Loucy (cell line): ENCODE data around the gene DOCK10.

ENCODE experiments used
- H2AFZ ChIP-seq: fragments of 200-600 bp; sonication (generic); 2 replicates; pipeline ENCODE4 v1.6.0; 2016; ENCODE audit warnings: antibody characterized with exemption, mild to moderate bottlenecking, low read length, moderate library complexity
- H3F3A ChIP-seq: fragments of 200-600 bp; 2 replicates; pipeline ENCODE4 v1.6.0; 2016; ENCODE audit warnings: antibody characterized with exemption, low read depth, mild to moderate bottlenecking
- H3K27me3 ChIP-seq: fragments of 200-600 bp; sonication (generic); 2 replicates; pipeline ENCODE4 v1.6.1; 2014; ENCODE audit warnings: low read length, mild to moderate bottlenecking; ENCODE audit not compliant: insufficient read depth, poor library complexity, severe bottlenecking
- H3K36me3 ChIP-seq: fragments of 200-600 bp; sonication (generic); 2 replicates; pipeline ENCODE4 v1.6.1; 2016; ENCODE audit warnings: low read length; ENCODE audit not compliant: insufficient read depth
- H3K4me1 ChIP-seq: fragments of 200-600 bp; sonication (generic); 2 replicates; pipeline ENCODE4 v1.5.1; 2014; ENCODE audit warnings: low read length, mild to moderate bottlenecking; ENCODE audit not compliant: insufficient read depth, poor library complexity, severe bottlenecking
- H3K4me2 ChIP-seq: fragments of 200-600 bp; sonication (generic); 2 replicates; pipeline ENCODE4 v1.6.0; 2014; ENCODE audit warnings: antibody characterized with exemption, low read length, low read depth, mild to moderate bottlenecking; ENCODE audit not compliant: poor library complexity, severe bottlenecking
- H3K4me3 ChIP-seq: fragments of 200-600 bp; sonication (generic); 2 replicates; pipeline ENCODE4 v1.5.1; 2014; ENCODE audit warnings: low read length, mild to moderate bottlenecking, mixed read lengths; ENCODE audit not compliant: poor library complexity, severe bottlenecking
- H3K79me2 ChIP-seq: fragments of 200-600 bp; sonication (generic); 2 replicates; pipeline ENCODE4 v1.6.1; 2014; ENCODE audit warnings: low read length; ENCODE audit not compliant: insufficient read depth
- H3K9ac ChIP-seq: fragments of 200-600 bp; sonication (generic); 2 replicates; pipeline ENCODE4 v1.6.0; 2014; ENCODE audit warnings: mild to moderate bottlenecking, low read depth, low read length, moderate library complexity; ENCODE audit not compliant: poor library complexity, severe bottlenecking
- H3K9me2 ChIP-seq: fragments of 200-600 bp; sonication (generic); replicated peaks from 2 replicates; pipeline ENCODE4 v1.6.1; 2016; ENCODE audit warnings: low read depth, low read length, mixed read lengths
- H3K9me3 ChIP-seq: fragments of 200-600 bp; sonication (generic); 2 replicates; pipeline ENCODE4 v1.6.1; 2014; ENCODE audit warnings: mild to moderate bottlenecking, antibody characterized with exemption, low read length, low read depth; ENCODE audit not compliant: insufficient read depth
- H4K20me1 ChIP-seq: fragments of 200-600 bp; sonication (generic); 2 replicates; pipeline ENCODE4 v1.6.0; 2014; ENCODE audit warnings: antibody characterized with exemption, low read length, mild to moderate bottlenecking; ENCODE audit not compliant: insufficient read depth, poor library complexity, severe bottlenecking
- CTCF ChIP-seq: fragments of 200-600 bp; sonication (generic); conservative IDR thresholded peaks from 2 replicates; pipeline ENCODE4 v1.5.1; 2014; ENCODE audit warnings: mild to moderate bottlenecking, antibody characterized with exemption, low read length
- EZH2phosphoT487 ChIP-seq: fragments of 200-600 bp; IDR thresholded peaks from 2 replicates; pipeline ENCODE4 v1.6.1; 2018; ENCODE audit warnings: antibody characterized with exemption, mild to moderate bottlenecking, moderate library complexity, borderline replicate concordance

DOCK10 gene

GRCh38 chr2:224813578-224813977 is 228.7 kb downstream of the DOCK10 start:
- H3K9me2 ChIP-seq: no peaks in the 10 kb centered on the region
- H2AFZ ChIP-seq: no peak overlapping the region
- no peaks in the 10 kb centered on the region for H3K9me3 ChIP-seq
- H3K4me2 ChIP-seq: no peak overlapping the region
- H3K36me3 ChIP-seq: peaks cover 23% of the 10 kb centered on the region; the same call in 1 of the 2 replicates
- no peak for TF ChIP-seq CTCF
- no peak for TF ChIP-seq EZH2phosphoT487
- no peaks in the 10 kb centered on the region for H4K20me1 ChIP-seq
- no peaks in the 10 kb centered on the region for H3K27me3 ChIP-seq
- no peak overlapping the region for H3K9ac ChIP-seq
- no peaks in the 10 kb centered on the region for H3K4me1 ChIP-seq
- H3K4me3 ChIP-seq: no peak overlapping the region
- no peaks in the 10 kb centered on the region for H3F3A ChIP-seq
- no peaks in the 10 kb centered on the region for H3K79me2 ChIP-seq

- Histone ChIP-seq H3K4me1 (no peaks in the 10 kb centered on the region), H3F3A (no peaks in the 10 kb centered on the region), H4K20me1 (no peaks in the 10 kb centered on the region), H3K27me3 (no peaks in the 10 kb centered on the region), H3K9me2 (no peaks in the 10 kb centered on the region), H3K9me3 (no peaks in the 10 kb centered on the region), H3K79me2 (no peaks in the 10 kb centered on the region), H3K4me3 (no peak overlapping the region), H3K36me3 (peaks cover 55% of the 10 kb centered on the region), H3K9ac (no peak overlapping the region), H2AFZ (no peak overlapping the region), H3K4me2 (no peak overlapping the region)
- TF ChIP-seq CTCF: peak; percentile 42
- TF ChIP-seq EZH2phosphoT487: no peak
These were observed 234.9 kb downstream of the DOCK10 start for GRCh38 chr2:224807153-224807964.

- no peaks in the 10 kb centered on the region for H3F3A ChIP-seq
- no peaks in the 10 kb centered on the region for H3K9me3 ChIP-seq
- H3K9me2 ChIP-seq: no peaks in the 10 kb centered on the region
- H3K9ac ChIP-seq: no peak overlapping the region
- no peaks in the 10 kb centered on the region for H3K27me3 ChIP-seq
- H3K4me3 ChIP-seq: no peak overlapping the region
- H3K79me2 ChIP-seq: no peaks in the 10 kb centered on the region
- peaks cover 88% of the 10 kb centered on the region for H3K36me3 ChIP-seq
- H2AFZ ChIP-seq: no peak overlapping the region
- H3K4me2 ChIP-seq: no peak overlapping the region
- no peaks in the 10 kb centered on the region for H4K20me1 ChIP-seq
- no peak for TF ChIP-seq EZH2phosphoT487
- no peak for TF ChIP-seq CTCF
- H3K4me1 ChIP-seq: no peaks in the 10 kb centered on the region
These were observed 238.3 kb downstream of the DOCK10 start for GRCh38 chr2:224803930-224804329.
